A673 (cell line): Measurements from ENCODE around the gene ROBO2. TPM values are rescaled to one million over a fixed set of nuclear protein-coding genes. Genes with fewer than 3 reads are reported as not detected.

Experiments
- BruUV-seq: library from RNA; stranded (reverse); fragments of 400-500 nt; replicated peaks from 2 replicates; lab custom pipeline; 2021; lab: Mats Ljungman, UMichigan
- CTCF ChIA-PET: fragments of 300-600 bp; sonication (Branson Sonifier 250); formaldehyde crosslinking; loops from one replicate; lab custom pipeline; 2022; ENCODE audit warnings: antibody characterized with exemption; lab: Charles Lee
- POLR2A ChIA-PET: fragments of 300-600 bp; sonication (Branson Sonifier 250); formaldehyde crosslinking; loops from one replicate; lab custom pipeline; 2022; ENCODE audit warnings: antibody characterized with exemption; ENCODE audit not compliant: low non-redundant PET; lab: Charles Lee
- DNase-seq: peaks from one replicate; pipeline ENCODE4 v3.0.0-alpha.2; 2015; ENCODE audit warnings: low spot score
- H3K27ac ChIP-seq: fragments of 200-600 bp; sonication (generic); 2 replicates; pipeline ENCODE4 v1.5.1; 2016; ENCODE audit warnings: mixed run types, low read depth, mild to moderate bottlenecking, mixed read lengths, antibody characterized with exemption, low read length; ENCODE audit not compliant: poor library complexity, severe bottlenecking
- H3K27me3 ChIP-seq: fragments of 200-600 bp; sonication (generic); replicated peaks from 2 replicates; pipeline ENCODE4 v1.6.1; 2017; ENCODE audit warnings: mixed run types, low read depth, mild to moderate bottlenecking, mixed read lengths, antibody characterized with exemption, low read length; ENCODE audit not compliant: insufficient read depth, poor library complexity
- H3K36me3 ChIP-seq: fragments of 200-600 bp; sonication (generic); 2 replicates; pipeline ENCODE4 v1.6.1; 2016; ENCODE audit warnings: mixed run types, mild to moderate bottlenecking, mixed read lengths, antibody characterized with exemption, low read length; ENCODE audit not compliant: insufficient read depth, poor library complexity, severe bottlenecking
- H3K4me1 ChIP-seq: fragments of 200-600 bp; sonication (generic); 2 replicates; pipeline ENCODE4 v1.6.1; 2017; ENCODE audit warnings: mixed run types, mild to moderate bottlenecking, mixed read lengths, antibody characterized with exemption, low read length; ENCODE audit not compliant: insufficient read depth, poor library complexity, severe bottlenecking
- H3K4me3 ChIP-seq: fragments of 200-600 bp; sonication (generic); 2 replicates; pipeline ENCODE4 v1.5.1; 2016; ENCODE audit warnings: low read depth, mixed run types, mild to moderate bottlenecking, mixed read lengths, low read length; ENCODE audit not compliant: poor library complexity, severe bottlenecking
- H3K9me3 ChIP-seq: fragments of 200-600 bp; sonication (generic); 2 replicates; pipeline ENCODE4 v1.6.1; 2016; ENCODE audit warnings: mixed run types, low read depth, mild to moderate bottlenecking, mixed read lengths, antibody characterized with exemption, low read length; ENCODE audit not compliant: poor library complexity, severe bottlenecking
- EZH2 ChIP-seq: fragments of 200-600 bp; sonication (generic); IDR thresholded peaks from 2 replicates; pipeline ENCODE4 v1.6.1; 2017; ENCODE audit warnings: borderline replicate concordance, low read depth, mild to moderate bottlenecking, mixed read lengths, antibody characterized with exemption, low read length; ENCODE audit not compliant: poor library complexity, severe bottlenecking
- intact Hi-C: fragments of 100-400 bp; cut with micrococcal nuclease; formaldehyde crosslinking; loops from one replicate; pipeline ENCODE4 v1.10.0; 2022; ENCODE audit not compliant: unreplicated experiment
- total RNA-seq: library from RNA; stranded (reverse); gene quantifications from 2 replicates; pipeline ENCODE4 v1.2.3, GENCODE V29; 2021
- TF ChIP-seq, protein P1 (sequence below): fragments of 300-800, 200-600 bp; sonication (generic); conservative IDR thresholded peaks from 2 replicates; pipeline ENCODE4 v1.5.1; 2017; ENCODE audit warnings: low read depth, mild to moderate bottlenecking, antibody characterized with exemption, low read length, moderate library complexity, mixed read lengths

Gene ROBO2
- total RNA-seq, 1 experiment from 2014 or later, result 17.5 TPM

GRCh38 chr3:77446084-77446483 is 406.2 kb downstream of the ROBO2 start:
- H3K27me3 ChIP-seq, result no peaks in the 10 kb centered on the region
- DNase-seq, result no peak
- BruUV-seq, result no TSS peak
- no peaks in the 10 kb centered on the region for H3K9me3 ChIP-seq
- no peaks in the 10 kb centered on the region for H3K4me1 ChIP-seq
- H3K36me3 ChIP-seq, result no peaks in the 10 kb centered on the region
- ChIA-PET CTCF (no interaction called here), POLR2A (no interaction called here)
- TF ChIP-seq, protein P1, sequence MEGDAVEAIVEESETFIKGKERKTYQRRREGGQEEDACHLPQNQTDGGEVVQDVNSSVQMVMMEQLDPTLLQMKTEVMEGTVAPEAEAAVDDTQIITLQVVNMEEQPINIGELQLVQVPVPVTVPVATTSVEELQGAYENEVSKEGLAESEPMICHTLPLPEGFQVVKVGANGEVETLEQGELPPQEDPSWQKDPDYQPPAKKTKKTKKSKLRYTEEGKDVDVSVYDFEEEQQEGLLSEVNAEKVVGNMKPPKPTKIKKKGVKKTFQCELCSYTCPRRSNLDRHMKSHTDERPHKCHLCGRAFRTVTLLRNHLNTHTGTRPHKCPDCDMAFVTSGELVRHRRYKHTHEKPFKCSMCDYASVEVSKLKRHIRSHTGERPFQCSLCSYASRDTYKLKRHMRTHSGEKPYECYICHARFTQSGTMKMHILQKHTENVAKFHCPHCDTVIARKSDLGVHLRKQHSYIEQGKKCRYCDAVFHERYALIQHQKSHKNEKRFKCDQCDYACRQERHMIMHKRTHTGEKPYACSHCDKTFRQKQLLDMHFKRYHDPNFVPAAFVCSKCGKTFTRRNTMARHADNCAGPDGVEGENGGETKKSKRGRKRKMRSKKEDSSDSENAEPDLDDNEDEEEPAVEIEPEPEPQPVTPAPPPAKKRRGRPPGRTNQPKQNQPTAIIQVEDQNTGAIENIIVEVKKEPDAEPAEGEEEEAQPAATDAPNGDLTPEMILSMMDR, result no peak
- TF ChIP-seq EZH2, result no peak
- no peak overlapping the region for H3K27ac ChIP-seq
- intact Hi-C loops, result no loop called here
- H3K4me3 ChIP-seq, result no peak overlapping the region

GRCh38 chr3:77446761-77447160 is 406.9 kb downstream of the ROBO2 start:
- CTCF ChIA-PET, result no interaction called here
- no peaks in the 10 kb centered on the region for H3K4me1 ChIP-seq
- intact Hi-C loops, result no loop called here

DNA sequence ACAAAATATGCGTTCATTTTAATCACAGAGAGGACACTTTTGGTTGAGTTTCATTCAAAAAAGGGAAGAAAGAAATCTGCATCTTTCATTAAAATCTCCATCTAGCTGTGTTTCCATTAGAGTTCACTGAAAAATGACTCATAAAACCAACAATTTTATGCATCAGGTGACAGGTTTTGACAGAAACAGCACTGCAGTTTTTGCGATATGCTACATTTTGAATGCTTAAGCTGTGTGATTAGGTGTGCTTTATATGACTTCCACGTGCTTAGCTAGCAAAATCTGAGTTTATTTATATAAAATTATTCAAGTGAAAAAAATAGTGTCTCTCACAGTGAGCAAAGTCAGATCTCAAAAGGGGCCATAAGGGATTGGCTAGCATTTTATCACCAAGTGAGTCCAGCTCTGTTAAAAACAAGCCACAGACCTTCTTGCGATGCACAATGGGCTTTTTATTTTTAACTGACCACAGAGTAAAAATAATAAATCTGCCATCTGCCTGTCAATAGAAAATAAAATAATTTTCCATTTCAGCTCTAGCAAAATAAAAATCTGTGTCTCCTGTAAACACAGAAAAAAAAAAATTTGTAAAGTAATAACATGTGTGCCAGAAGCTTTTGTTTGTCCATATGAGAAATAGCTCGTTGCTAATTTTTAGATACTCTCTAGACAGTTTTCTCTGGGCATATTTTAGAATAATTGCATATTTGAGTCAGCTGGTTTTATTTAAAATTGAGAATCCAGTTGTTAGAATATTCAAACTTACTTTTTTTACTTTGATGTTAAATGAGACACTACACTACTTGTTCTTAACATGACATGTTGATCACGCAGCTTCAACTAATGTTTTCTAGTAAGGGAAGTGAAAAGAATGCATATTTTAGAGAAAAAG is 409.8 kb downstream of the ROBO2 start:
- POLR2A ChIA-PET, result no interaction called here
- TF ChIP-seq, protein P1, result no peak
- no peak for TF ChIP-seq EZH2
- no peaks in the 10 kb centered on the region for H3K4me1 ChIP-seq
- H3K27me3 ChIP-seq, result no peaks in the 10 kb centered on the region
- no peak for DNase-seq
- H3K4me3 ChIP-seq, result no peak overlapping the region
- H3K27ac ChIP-seq, result no peak overlapping the region
- CTCF ChIA-PET, result no interaction called here
- no peaks in the 10 kb centered on the region for H3K9me3 ChIP-seq
- no TSS peak for BruUV-seq
- intact Hi-C loops, result no loop called here
- no peaks in the 10 kb centered on the region for H3K36me3 ChIP-seq

More at GRCh38 chr3:77446761-77447160, 406.9 kb downstream of the ROBO2 start:
- no peak for DNase-seq
- TF ChIP-seq, protein P1, result no peak
- TF ChIP-seq EZH2, result no peak
- no peaks in the 10 kb centered on the region for H3K9me3 ChIP-seq
- no peak overlapping the region for H3K27ac ChIP-seq
- no peak overlapping the region for H3K4me3 ChIP-seq
- no TSS peak for BruUV-seq
- no peaks in the 10 kb centered on the region for H3K27me3 ChIP-seq
- POLR2A ChIA-PET, result no interaction called here
- no peaks in the 10 kb centered on the region for H3K36me3 ChIP-seq
